Medulla oblongata (tissue), 1 donor: ENCODE measurements around the gene ADGRV1.
"Not testable (repeated sequence)": the region's sequence is repeated elsewhere in the genome, so short reads cannot be mapped to it uniquely, and the experiment has no call there.

Source experiments
- DNase-seq: peaks from one replicate; pipeline ENCODE4 v3.0.0-alpha.2; 2015; ENCODE audit errors: extremely low spot score

ADGRV1 gene

DNA sequence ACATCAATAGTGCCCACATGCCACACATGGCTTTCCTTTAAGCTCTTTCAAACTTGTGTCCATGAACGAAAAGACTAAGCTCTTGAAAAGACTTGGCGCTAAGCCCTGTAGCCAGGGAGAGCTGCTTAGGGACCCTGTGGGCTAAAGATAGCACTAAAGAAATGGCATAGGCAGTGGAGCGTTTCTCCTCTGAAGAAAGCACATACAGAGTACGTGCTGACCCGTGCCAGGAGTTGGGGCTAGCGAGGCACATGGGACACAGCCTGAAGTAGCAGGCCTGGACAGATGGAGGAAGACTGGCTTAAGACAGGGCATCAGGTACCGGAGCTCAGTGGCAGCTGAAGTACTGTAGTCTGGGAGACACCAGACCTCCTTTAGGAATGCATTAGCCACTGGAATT, 39.7 kb downstream of the ADGRV1 start:
- DNase-seq: peak; percentile 17

GRCh38 chr5:90600307-90600706, 41.7 kb downstream of the ADGRV1 start:
- DNase-seq: not testable (repeated sequence)

DNA sequence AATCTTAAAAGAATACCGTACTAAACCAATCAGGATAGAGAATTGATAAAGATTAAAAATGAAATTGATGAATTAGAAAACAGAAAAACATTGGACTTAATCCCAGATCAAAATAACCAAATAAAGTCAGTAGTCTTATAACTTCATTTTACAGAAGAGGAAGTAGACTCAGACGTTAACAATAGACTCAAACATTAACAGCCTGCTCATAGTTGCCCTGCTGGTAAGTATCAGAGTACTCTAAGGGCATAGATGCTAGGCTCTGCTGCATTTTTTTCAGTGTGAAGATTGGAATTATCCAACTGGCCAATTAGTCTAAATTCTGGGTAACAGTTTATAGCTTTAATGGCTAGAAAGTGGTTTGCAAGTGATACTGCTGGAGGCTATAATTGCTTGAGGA, 42.9 kb downstream of the ADGRV1 start:
- DNase-seq: no peak

- DNase-seq: no peak
Measured at GRCh38 chr5:90602681-90603080, 44.1 kb downstream of the ADGRV1 start.

GRCh38 chr5:90606539-90606938, 47.9 kb downstream of the ADGRV1 start:
- DNase-seq: no peak

DNA sequence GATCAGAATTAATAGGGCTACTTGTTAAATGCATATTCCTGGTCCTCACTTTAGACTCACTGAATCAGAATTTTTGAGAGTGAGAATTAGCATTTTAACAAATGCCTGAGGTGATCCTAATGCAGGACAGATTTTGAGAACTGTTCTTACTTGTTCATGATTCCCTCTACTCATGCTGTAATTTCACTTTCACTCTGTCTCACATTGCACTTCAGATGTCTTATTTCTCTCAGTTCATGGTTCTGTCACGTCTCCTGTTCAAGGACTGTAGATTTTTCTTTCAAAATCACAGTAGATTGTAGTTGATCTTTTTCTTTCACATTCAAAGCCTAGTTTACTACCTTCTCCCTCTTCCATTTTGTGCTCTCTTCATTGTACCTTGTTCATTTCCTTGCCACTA, 54.3 kb downstream of the ADGRV1 start:
- DNase-seq: no peak

GRCh38 chr5:90613459-90613858, 54.9 kb downstream of the ADGRV1 start:
- DNase-seq: no peak

DNA sequence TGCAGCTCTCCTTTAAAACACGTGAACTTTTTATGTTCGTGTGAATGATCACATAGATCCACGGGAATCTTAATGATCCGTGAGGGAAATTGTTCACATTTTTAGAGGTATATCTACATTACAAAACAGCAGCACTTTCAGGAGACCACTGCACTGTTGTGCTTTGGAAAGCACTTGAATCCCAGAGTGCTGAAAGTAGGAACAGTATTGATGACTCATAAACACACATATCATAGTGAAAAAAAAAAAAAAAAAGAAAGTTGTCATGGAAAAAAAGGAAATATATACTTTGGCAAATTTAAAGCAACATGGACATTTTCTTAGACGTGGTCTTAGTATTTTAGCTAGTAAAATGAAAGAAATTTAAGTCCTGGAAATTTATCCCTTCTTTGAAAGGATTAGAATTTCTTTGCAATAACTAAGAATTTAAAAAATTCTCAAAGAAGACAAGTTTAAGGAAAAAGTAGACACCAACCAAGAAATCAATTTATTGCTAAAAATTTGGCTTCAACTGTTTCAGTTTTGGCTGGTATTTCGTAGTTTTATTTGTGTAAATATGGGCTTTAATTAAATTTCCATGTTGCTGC, 55.4 kb downstream of the ADGRV1 start:
- no peak for DNase-seq

DNA sequence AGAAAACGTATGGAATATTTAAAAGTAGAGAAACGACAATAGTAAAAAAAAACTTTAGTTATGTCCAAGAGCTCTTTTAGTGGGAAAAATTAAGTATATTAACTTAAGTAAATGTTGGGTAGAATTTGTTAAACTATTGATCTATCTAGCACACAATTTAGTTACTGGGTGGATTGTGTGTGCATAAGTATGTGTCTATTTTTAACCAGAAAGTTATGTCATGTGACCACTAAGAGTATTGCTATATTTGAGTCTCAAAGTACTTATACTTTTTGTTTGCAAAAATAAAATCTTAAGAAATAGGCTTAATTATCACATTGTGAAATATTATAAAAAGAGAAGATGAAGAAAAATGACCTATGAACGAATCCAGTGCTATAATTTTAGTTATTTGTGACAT, 56.8 kb downstream of the ADGRV1 start:
- DNase-seq: no peak

DNA sequence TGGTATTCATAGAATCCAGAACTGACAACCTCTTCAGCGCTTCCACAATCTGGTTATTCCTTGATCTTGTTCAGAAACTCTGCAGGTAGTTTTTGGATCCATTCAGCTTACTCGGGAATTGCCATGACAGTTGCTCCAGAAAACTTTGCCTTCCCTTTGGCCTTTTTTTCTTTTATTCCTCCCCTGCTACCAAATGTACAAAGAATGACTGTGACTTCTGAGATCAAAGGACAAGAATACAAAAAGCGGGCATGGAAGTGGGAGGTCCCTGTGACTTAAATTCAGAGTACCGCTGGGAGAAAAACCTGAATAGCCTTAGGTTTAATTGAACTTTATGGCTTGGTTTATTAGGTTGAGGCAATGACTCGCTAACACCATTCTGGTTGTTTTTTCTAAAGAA, 59.5 kb downstream of the ADGRV1 start:
- DNase-seq: no peak

- DNase-seq: not testable (repeated sequence)
Measured at GRCh38 chr5:90619762-90620161, 61.2 kb downstream of the ADGRV1 start.

- DNase-seq: no peak
Measured at GRCh38 chr5:90621848-90622247, 63.3 kb downstream of the ADGRV1 start.

DNA sequence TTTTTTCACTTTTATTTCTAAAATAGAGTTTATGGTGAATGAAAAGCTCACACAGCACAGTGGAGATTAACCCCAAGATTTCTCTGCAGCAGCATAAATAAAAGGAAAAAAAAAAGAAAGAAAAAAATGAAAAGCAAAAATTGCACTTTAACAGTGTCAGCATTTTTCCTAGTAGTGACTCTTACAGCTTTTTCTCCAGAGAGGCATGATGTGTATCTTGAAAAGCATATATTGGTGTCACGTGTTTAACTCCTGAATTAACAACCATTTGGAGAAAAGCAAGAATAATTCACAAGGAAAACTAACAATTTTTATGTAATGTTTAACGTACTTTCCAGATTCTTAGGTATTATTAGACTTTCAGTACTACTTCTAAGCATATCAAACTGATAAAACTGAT, 67.9 kb downstream of the ADGRV1 start:
- DNase-seq: no peak

DNA sequence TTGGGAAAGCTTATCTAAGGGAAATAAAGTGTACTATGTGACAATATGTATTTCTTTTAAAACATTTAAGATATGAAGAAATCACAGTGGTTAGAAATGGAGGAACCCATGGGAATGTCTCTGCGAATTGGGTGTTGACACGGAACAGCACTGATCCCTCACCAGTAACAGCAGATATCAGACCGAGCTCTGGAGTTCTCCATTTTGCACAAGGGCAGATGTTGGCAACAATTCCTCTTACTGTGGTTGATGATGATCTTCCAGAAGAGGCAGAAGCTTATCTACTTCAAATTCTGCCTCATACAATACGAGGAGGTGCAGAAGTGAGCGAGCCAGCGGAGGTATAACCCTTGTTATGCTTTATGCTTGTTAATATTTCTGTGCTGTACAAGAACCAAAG, 69.9 kb downstream of the ADGRV1 start:
- no peak for DNase-seq

DNA sequence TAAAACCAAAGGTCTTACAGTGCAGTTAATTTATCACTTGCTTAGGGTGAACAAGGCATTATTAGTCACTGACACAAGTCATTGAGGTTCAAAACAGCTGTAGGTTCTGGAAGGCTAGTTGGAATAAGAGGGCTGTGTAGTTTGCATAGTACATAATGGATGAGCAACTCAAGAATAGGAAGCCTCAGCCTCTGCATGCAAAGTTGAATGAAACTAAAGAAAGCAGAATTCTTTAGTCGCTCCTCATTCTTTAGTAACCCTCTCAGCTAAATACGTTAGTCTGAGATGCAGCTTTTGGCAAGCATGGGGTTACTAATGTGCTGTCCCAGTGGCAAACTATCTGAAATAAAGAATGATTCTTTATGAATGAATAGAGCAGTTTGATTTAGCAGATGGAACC, 74.2 kb downstream of the ADGRV1 start:
- no peak for DNase-seq

DNA sequence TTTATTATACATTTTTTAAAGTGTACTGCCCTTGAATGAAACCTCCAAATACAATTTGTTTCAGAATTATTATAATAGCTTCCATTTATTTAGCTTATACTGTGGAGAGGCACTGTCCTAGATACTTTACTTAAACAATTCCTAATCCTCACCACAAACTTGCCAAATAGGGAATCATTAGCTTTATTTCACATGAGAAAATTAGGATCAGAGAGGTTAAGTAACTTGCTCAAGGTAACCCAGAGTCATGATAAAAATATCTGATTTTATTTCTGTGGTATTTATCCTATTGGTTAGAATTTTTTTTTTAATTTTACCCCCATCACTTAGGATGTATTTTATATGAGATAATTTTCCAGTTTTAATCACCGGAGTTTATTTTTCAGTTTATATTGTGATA, 78.4 kb downstream of the ADGRV1 start:
- no peak for DNase-seq

DNA sequence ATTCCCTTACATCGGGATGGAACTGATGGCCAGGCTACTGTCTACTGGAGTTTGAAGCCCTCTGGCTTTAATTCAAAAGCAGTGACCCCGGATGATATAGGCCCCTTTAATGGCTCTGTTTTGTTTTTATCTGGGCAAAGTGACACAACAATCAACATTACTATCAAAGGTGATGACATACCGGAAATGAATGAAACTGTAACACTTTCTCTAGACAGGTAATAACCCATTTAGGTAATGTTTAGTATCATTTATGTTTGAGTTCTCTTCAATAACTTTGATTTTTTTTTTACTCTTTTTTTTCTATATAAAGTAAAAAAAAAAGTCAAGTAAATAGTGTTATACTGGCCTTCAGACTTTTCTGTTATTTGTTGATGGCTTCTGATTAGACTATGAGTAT, 79.1 kb downstream of the ADGRV1 start:
- DNase-seq: no peak

- no peak for DNase-seq
Measured at GRCh38 chr5:90638878-90639277, 80.3 kb downstream of the ADGRV1 start.

GRCh38 chr5:90640484-90641059, 82.0 kb downstream of the ADGRV1 start:
- DNase-seq: no peak

GRCh38 chr5:90641528-90641927, 82.9 kb downstream of the ADGRV1 start:
- no peak for DNase-seq

DNA sequence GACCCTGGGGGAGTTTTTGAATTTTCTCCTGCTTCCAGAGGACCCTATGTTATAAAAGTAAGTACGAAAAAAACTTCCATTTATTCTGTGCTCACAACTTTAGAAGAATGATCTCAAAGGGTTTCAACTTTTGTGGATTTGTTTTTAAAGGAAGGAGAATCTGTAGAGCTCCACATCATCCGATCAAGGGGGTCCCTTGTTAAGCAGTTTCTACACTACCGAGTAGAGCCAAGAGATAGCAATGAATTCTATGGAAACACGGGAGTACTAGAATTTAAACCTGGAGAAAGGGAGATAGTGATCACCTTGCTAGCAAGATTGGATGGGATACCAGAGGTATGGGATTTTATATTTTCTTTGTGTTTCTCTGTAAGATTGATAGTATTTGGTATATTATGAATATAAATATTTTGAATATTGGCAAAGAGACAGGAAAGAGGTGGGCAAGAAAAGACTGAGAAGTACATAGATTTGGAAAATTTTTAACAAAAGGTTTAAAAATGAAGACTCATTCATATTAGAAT, 84.2 kb downstream of the ADGRV1 start:
- DNase-seq: no peak

DNA sequence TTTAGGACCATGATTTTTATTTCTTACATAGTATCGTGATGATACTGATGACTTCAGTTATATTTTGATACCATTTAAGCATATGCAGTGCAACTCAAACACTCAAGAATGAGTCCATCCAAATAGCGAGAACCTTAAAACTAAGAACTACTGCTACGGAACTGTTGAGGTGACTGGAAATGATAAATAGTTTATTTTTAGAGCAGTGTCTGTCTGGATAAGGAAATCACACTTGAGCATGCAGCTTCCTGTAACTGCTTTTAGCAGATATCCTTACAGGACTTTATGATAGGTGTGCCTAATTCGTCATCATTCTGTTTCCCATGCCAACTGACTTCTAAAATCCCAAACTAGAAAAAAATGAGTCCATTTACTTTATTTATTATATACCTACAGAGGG, 85.5 kb downstream of the ADGRV1 start:
- DNase-seq: no peak

GRCh38 chr5:90645024-90645610, 86.5 kb downstream of the ADGRV1 start:
- no peak for DNase-seq

GRCh38 chr5:90650767-90651166, 92.2 kb downstream of the ADGRV1 start:
- DNase-seq: no peak
